Stomach (tissue), 4 donors: ENCODE data around the gene RBX1.

Source experiments
- CTCF ChIP-seq, 7 experiments: fragments of 450-650 bp in 4 of 7; fragments of 200-600 bp in 3 of 7; sonication (generic) in 3 of 7; IDR thresholded peaks; one replicate each; pipeline ENCODE4 v1.5.1; 2016 to 2019; ENCODE audit warnings: antibody characterized with exemption in 7 of 7, control low read depth in 2 of 7, mild to moderate bottlenecking in 1 of 7
- POLR2A ChIP-seq, 4 donors: fragments of 450-650 bp; IDR thresholded peaks; one replicate each; pipeline ENCODE4 v1.6.1; 2016; ENCODE audit warnings: antibody characterized with exemption in 4 of 4, control low read depth in 2 of 4, mild to moderate bottlenecking in 1 of 4, moderate library complexity in 1 of 4

- peak in 2 of 4 donors; percentile 32 to 81 for TF ChIP-seq POLR2A (IDR thresholded peaks at IDR 0.05)
- no peak for TF ChIP-seq CTCF (IDR thresholded peaks at IDR 0.05)
Observed at GRCh38 chr22:41022470-41023298, 71.5 kb downstream of the RBX1 start.
